GM12872 (cell line): Measurements from ENCODE around the gene CBARP.

Experiments used
- TF ChIP-seq, protein P1 (sequence below): IDR thresholded peaks from 3 replicates; pipeline ENCODE4 v1.5.1; 2011; ENCODE audit warnings: low read depth, mild to moderate bottlenecking, low read length, moderate library complexity; ENCODE audit not compliant: insufficient read depth

The CBARP gene

DNA sequence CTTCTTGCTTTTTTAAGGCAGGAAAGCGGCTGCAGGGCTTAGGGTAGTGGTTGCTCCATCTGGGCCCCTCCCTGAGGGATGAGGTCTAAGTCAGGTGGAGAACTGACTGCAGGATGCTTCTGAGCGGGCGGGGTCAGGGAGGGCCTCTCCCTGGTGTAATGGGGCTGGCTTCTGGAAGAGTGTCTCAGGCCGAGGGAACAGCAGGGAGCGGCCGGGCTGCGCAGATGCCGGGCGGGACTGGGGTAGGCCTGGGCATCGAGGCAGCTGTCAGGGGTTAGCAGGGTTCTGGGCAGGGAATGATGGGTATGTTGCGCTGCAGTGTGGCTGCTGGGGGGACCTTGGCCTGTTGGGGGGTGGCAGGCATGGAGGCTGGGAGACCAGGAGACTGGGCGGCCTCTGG lies 40.3 kb upstream of the CBARP start:
- TF ChIP-seq, protein P1, sequence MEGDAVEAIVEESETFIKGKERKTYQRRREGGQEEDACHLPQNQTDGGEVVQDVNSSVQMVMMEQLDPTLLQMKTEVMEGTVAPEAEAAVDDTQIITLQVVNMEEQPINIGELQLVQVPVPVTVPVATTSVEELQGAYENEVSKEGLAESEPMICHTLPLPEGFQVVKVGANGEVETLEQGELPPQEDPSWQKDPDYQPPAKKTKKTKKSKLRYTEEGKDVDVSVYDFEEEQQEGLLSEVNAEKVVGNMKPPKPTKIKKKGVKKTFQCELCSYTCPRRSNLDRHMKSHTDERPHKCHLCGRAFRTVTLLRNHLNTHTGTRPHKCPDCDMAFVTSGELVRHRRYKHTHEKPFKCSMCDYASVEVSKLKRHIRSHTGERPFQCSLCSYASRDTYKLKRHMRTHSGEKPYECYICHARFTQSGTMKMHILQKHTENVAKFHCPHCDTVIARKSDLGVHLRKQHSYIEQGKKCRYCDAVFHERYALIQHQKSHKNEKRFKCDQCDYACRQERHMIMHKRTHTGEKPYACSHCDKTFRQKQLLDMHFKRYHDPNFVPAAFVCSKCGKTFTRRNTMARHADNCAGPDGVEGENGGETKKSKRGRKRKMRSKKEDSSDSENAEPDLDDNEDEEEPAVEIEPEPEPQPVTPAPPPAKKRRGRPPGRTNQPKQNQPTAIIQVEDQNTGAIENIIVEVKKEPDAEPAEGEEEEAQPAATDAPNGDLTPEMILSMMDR, result no peak

DNA sequence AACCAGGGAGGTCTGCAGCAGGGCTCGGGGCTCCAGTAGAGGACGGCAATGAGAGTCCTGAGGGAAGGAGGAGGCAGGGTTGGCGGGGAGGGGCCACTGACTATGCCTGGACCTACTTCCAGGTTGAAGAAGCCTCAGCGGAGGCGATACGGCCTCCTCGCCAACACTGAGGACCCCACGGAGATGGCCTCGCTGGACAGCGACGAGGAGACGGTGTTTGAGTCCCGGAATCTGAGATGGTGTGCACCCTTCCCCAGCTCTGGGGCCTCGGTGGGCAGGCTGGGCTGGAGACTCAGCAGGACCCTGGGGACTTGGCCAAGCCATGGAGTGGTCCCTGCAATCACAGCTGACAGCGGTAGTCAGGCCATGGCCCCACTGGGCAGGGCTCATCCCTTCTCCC lies 39.3 kb upstream of the CBARP start:
- TF ChIP-seq, protein P1, result no peak

DNA sequence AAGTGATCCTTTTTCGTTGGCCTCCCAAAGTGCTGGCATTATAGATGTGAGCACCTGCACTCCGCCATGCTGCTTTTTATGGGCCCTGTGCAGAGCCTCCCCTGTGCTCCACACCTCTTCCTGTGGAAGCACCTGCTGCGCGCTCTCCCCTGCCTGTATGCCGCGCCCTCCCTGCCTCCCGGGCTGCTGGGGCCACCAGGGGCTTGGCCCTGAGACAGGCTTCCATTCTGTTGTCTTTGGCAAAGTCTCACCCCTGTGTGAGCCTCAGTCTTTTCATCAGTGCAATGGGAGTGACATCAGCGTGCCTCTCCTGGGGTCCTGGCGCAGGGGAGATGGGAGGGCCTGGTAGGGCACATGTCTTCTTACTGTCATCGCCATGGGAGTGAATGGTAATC lies 38.8 kb upstream of the CBARP start:
- TF ChIP-seq, protein P1, result no peak

DNA sequence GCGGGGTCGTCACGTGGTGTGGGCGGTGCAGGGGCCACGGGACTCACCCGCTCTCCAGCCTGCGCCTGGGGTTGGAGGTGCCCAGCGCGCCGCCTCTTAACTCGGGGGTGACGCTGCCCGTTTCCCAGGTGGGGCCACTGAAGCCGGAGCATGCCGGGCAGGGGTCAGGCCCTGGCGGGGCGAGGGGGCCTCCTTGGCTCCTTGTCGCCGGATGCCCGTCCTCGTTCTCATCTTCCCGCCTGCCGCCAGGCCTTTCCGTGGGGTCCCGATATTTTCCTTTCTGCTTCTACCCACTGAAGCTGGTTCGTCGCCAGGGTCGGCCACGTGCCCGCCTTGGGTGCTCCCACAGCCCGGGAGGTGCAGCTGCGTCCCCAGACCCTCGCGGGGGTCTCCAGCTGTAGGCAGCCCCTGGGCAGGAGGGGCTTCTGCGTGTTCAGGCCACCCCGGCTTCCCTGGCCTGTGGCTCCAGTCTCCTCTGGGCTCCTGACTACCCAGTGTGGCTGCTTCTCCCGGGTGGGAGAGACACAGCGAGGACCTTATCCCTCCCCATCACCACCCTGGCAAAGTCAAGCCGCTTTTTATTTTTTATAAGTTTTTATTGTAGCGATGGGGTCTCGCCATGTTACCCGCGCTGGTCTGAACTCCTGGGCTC lies 38.3 kb upstream of the CBARP start:
- TF ChIP-seq, protein P1, result no peak

DNA sequence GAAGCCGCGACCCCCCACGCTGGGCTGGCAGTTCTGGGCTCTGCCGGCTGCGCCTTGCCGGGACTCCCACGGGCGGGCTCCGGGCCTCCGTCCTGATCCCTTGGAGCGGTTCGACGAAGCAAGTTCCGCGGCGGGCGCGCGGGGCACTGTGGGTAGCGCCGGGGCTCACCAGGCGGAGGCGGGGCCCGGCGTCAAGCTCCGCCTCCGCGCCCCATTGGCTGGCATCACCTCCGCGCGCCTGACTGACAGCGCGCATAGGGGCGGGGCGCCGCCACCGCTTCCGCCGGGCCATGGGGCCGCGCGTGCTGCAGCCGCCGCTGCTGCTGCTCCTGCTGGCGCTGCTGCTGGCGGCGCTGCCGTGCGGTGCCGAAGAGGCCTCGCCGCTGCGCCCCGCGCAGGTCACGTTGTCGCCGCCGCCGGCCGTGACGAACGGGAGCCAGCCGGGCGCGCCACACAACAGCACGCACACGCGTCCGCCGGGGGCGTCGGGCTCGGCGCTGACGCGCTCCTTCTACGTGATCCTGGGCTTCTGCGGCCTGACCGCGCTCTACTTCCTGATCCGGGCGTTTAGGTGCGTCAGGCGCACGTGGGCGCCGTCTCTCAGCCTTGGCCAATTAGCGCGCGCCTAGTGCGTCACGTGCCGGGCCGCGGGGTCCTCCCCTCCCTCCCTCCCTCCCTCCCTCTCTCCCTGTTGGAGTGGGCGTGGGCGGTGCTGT lies 37.6 kb upstream of the CBARP start, which contains the start of gene FAM174C:
TSS of gene FAM174C (plus strand) at position 271 of the 716 bp plus-strand sequence. CDS start at position 291, 20 bp downstream.
- TF ChIP-seq, protein P1, result no peak

DNA sequence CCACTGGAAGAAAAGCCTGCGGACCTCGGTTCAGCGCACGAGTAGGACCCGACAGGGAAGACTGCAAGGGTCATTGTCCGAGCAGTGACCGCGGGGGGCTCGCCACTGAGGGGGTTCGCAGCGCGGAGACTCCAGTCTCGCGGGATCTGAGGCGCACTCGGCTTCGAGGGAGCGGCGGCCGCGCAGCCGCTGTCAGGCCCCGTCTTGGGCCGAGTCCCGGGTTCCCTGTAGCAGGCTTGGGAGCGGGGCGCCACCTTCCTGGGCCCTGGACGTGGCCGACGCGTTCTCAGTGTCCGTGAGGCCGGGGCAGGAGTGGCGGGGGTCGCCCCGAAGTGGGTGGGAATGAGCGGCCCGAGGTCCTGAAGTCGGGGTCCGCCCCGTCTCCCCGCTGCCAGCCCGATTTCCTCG lies 37.1 kb upstream of the CBARP start:
- TF ChIP-seq, protein P1, result no peak

DNA sequence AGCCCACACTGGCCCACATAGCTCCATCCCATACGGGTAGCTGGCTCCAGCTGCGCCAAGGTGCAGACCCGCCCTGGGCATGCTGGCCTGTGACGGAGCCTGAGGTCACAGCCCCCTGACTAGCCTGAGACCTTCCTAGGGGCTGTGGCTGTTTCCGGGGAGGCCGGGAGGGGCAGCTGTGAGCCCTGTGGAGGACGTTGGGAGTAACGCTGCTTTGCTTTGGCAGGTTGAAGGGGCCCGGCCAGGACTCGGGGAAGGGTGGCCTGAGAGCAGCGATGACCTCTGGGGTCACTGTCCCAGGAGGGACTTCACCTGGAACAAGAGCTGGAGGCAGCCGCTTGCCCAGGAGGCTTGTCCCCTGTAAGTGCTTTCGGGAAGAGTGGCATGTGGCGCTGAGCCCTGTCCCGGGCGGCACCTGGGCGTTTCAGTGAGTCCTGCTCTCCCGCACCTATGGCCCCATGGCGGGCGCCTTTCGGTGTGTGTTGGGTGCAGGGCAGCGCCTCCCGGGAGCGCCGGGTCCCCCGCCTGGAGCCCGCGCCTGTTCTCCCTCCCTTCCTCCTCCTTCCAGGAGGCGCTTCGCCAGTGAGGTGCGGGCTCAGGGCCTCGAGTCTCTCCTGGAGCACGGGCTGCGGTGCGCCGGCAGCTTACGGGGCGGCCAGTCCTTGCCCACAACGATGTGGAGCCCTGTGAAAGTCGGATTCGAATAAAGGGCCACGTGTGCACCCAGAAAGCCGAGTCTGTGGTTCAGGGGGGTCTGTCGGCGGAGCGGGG lies 36.5 kb upstream of the CBARP start:
- TF ChIP-seq, protein P1, result no peak
